Measurements from ENCODE around the gene STK32C.
"Not testable (repeated sequence)": the region's sequence is repeated elsewhere in the genome, so short reads cannot be mapped to it uniquely, and the experiment has no call there.

STK32C gene

DNA sequence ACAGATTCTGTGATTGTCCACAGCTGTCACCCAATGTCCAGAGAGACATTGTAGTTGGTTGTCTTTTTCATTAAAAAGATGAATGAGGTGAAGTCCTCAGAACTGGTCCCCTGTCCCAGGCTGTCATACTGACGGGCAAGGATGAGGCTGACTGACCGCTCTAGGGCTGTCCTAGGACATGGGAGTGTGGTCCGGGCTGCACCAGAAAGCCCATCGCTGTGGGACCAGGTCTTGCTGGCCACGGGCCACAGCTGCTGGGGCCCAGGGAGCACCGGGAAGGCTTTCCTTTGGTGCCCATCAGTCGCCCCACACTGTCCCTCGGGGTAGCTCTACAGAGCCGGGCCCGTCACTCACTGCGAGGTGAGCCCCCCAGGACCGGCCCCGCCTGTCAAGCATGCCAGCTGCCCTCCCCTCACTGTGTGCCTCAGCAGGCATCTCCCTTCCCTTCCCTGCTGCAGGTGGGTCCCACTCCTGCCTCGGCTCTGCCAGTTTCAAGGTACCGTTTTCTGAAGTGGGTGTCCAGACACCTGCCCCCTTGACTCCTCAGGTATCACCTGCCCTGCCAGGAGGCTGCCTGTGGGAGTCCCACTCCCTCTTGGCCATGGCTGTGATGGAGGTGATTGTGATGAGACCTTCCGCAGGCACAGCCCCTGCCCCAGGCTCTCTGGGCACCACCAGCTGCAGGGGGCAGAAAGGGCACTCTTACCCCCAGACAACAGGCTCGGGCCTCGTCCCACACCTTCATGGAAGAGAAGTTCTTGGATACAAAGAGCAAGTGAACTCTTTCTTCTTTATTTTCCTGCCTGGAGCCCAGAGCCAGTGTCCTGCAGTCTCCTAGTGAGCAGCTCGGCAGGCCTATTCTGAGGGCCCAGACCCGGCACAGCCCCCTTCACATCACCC is 46.0 kb upstream of the STK32C start:
- Histone ChIP-seq H3K18ac (ENCODE audit: low read length) (no peak overlapping the region), H3K4me3 (ENCODE audit: low read length) (no peak overlapping the region), H3K56ac (ENCODE audit: low read length) (no peak overlapping the region), H3K27me3 (ENCODE audit: insufficient read depth, low read length, poor library complexity) (no peaks in the 10 kb centered on the region), H2BK120ac (ENCODE audit: low read depth, low read length) (no peak overlapping the region), H3K23ac (ENCODE audit: low read length) (no peak overlapping the region), H3K4me2 (ENCODE audit: low read length) (no peak overlapping the region), H3K79me2 (ENCODE audit: control insufficient read depth, insufficient read depth, low read length) (no peaks in the 10 kb centered on the region), H2BK15ac (replicated peaks; ENCODE audit: low read depth) (no peak overlapping the region), H3K79me1 (ENCODE audit: low read length) (no peaks in the 10 kb centered on the region), H2AK5ac (ENCODE audit: low read length) (no peak overlapping the region), H2BK5ac (ENCODE audit: low read length) (no peak overlapping the region), H4K5ac (ENCODE audit: low read length) (no peak overlapping the region), H3K9ac (ENCODE audit: low read length) (no peak overlapping the region), H3K27ac (ENCODE audit: low read depth, low read length) (no peak overlapping the region), H3K36me3 (ENCODE audit: control insufficient read depth, insufficient read depth, low read length) (no peaks in the 10 kb centered on the region), H3K4me1 (ENCODE audit: control insufficient read depth, low read depth, low read length) (no peaks in the 10 kb centered on the region), H3K4ac (ENCODE audit: low read depth, low read length) (no peak overlapping the region), H4K8ac (ENCODE audit: low read depth, low read length) (no peak overlapping the region)
- no CpG with 5 or more reads among the region's 20 CpGs for WGBS (ENCODE audit: extremely low coverage, insufficient coverage, low lambda C conversion rate)
- no peak for DNase-seq

- not testable (repeated sequence) for H3K36me3 ChIP-seq (ENCODE audit: control insufficient read depth, insufficient read depth, low read length)
Measured at GRCh38 chr10:132352462-132353308, 44.9 kb upstream of the STK32C start.

GRCh38 chr10:132351611-132352010 is 43.9 kb upstream of the STK32C start:
- no CpG with 5 or more reads among the region's 25 CpGs for WGBS (ENCODE audit: extremely low coverage, insufficient coverage, low lambda C conversion rate)
- Histone ChIP-seq H4K5ac (ENCODE audit: low read length) (no peak overlapping the region), H3K9ac (ENCODE audit: low read length) (no peak overlapping the region), H2BK120ac (ENCODE audit: low read depth, low read length) (no peak overlapping the region), H2BK15ac (replicated peaks; ENCODE audit: low read depth) (no peak overlapping the region), H2BK5ac (ENCODE audit: low read length) (no peak overlapping the region), H3K79me2 (ENCODE audit: control insufficient read depth, insufficient read depth, low read length) (no peaks in the 10 kb centered on the region), H3K4me3 (ENCODE audit: low read length) (no peak overlapping the region), H3K36me3 (ENCODE audit: control insufficient read depth, insufficient read depth, low read length) (no peaks in the 10 kb centered on the region), H3K56ac (ENCODE audit: low read length) (no peak overlapping the region), H3K23ac (ENCODE audit: low read length) (no peak overlapping the region), H3K79me1 (ENCODE audit: low read length) (no peaks in the 10 kb centered on the region), H3K27ac (ENCODE audit: low read depth, low read length) (no peak overlapping the region), H3K4me2 (ENCODE audit: low read length) (no peak overlapping the region), H3K4ac (ENCODE audit: low read depth, low read length) (no peak overlapping the region), H2AK5ac (ENCODE audit: low read length) (no peak overlapping the region), H4K8ac (ENCODE audit: low read depth, low read length) (no peak overlapping the region), H3K27me3 (ENCODE audit: insufficient read depth, low read length, poor library complexity) (no peaks in the 10 kb centered on the region), H3K18ac (ENCODE audit: low read length) (no peak overlapping the region), H3K4me1 (ENCODE audit: control insufficient read depth, low read depth, low read length) (no peaks in the 10 kb centered on the region)
- DNase-seq, result no peak

More at GRCh38 chr10:132352462-132353308, 44.9 kb upstream of the STK32C start:
- not testable (repeated sequence) for H3K4me1 ChIP-seq (ENCODE audit: control insufficient read depth, low read depth, low read length); H3K27me3 ChIP-seq (ENCODE audit: insufficient read depth, low read length, poor library complexity); H2BK5ac ChIP-seq (ENCODE audit: low read length); H3K27ac ChIP-seq (ENCODE audit: low read depth, low read length); H3K4me2 ChIP-seq (ENCODE audit: low read length); H4K8ac ChIP-seq (ENCODE audit: low read depth, low read length); H2BK15ac ChIP-seq (replicated peaks; ENCODE audit: low read depth); H3K4me3 ChIP-seq (ENCODE audit: low read length); H3K18ac ChIP-seq (ENCODE audit: low read length); H3K23ac ChIP-seq (ENCODE audit: low read length); H3K79me2 ChIP-seq (ENCODE audit: control insufficient read depth, insufficient read depth, low read length); H4K5ac ChIP-seq (ENCODE audit: low read length); H3K9ac ChIP-seq (ENCODE audit: low read length); H3K56ac ChIP-seq (ENCODE audit: low read length); H2AK5ac ChIP-seq (ENCODE audit: low read length); H3K4ac ChIP-seq (ENCODE audit: low read depth, low read length); H3K79me1 ChIP-seq (ENCODE audit: low read length); H2BK120ac ChIP-seq (ENCODE audit: low read depth, low read length)
- WGBS (ENCODE audit: extremely low coverage, insufficient coverage, low lambda C conversion rate), result no CpG with 5 or more reads among the region's 44 CpGs
- DNase-seq, result peak; percentile 64

DNA sequence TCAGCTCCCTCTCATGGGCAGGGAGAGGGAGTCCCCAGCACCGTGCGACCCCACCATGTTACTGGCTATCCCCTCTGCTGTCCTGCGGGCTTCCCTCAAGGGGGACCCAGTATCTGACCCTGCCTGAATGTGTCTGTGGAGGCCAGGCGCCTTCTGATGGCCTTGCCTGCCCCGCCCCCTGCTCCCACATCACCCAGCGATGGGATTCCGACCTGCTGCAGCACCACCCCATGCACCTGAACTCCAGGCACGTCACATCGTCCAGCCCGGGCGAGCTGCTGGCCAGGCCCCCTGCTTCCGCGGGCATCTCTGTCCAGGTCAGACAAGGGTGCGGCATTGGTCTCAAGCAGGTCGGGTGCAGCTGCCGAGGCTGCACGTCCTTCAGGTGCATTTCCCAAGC is 43.2 kb upstream of the STK32C start:
- no peak overlapping the region for H3K56ac ChIP-seq (ENCODE audit: low read length)
- H3K4me1 ChIP-seq (ENCODE audit: control insufficient read depth, low read depth, low read length), result no peaks in the 10 kb centered on the region
- no peak overlapping the region for H3K4me3 ChIP-seq (ENCODE audit: low read length)
- no peak overlapping the region for H3K9ac ChIP-seq (ENCODE audit: low read length)
- H2BK5ac ChIP-seq (ENCODE audit: low read length), result no peak overlapping the region
- DNase-seq, result no peak
- no peak overlapping the region for H3K23ac ChIP-seq (ENCODE audit: low read length)
- H3K27ac ChIP-seq (ENCODE audit: low read depth, low read length), result no peak overlapping the region
- no peak overlapping the region for H4K8ac ChIP-seq (ENCODE audit: low read depth, low read length)
- H4K5ac ChIP-seq (ENCODE audit: low read length), result no peak overlapping the region
- H3K79me2 ChIP-seq (ENCODE audit: control insufficient read depth, insufficient read depth, low read length), result no peaks in the 10 kb centered on the region
- no CpG with 5 or more reads among the region's 17 CpGs for WGBS (ENCODE audit: extremely low coverage, insufficient coverage, low lambda C conversion rate)
- no peak overlapping the region for H3K4ac ChIP-seq (ENCODE audit: low read depth, low read length)
- no peaks in the 10 kb centered on the region for H3K79me1 ChIP-seq (ENCODE audit: low read length)
- H2BK15ac ChIP-seq (replicated peaks; ENCODE audit: low read depth), result no peak overlapping the region
- H2BK120ac ChIP-seq (ENCODE audit: low read depth, low read length), result no peak overlapping the region
- H3K27me3 ChIP-seq (ENCODE audit: insufficient read depth, low read length, poor library complexity), result no peaks in the 10 kb centered on the region
- no peak overlapping the region for H3K18ac ChIP-seq (ENCODE audit: low read length)
- no peak overlapping the region for H2AK5ac ChIP-seq (ENCODE audit: low read length)
- no peaks in the 10 kb centered on the region for H3K36me3 ChIP-seq (ENCODE audit: control insufficient read depth, insufficient read depth, low read length)
- H3K4me2 ChIP-seq (ENCODE audit: low read length), result no peak overlapping the region

DNA sequence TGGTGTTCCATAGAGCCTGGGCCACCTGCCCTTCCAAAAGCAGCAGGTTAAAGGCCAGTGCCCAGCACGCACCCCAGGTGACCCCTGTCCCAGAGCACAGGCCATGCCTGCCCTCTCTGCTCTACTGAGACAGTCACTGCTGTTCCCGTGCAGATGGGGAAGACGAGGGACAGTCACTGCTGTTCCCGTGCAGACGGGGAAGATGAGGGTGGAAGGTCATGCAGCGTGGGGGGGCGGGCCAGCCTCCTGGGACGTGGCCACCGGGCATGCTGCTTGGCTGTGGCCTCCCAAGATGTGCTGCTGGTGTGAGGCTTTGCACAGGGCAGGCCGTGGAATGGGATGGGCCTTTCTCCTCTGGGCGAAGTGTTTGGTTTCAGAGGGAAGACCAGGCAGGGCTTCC is 42.6 kb upstream of the STK32C start:
- H2BK15ac ChIP-seq (replicated peaks; ENCODE audit: low read depth), result no peak overlapping the region
- H2AK5ac ChIP-seq (ENCODE audit: low read length), result no peak overlapping the region
- H3K23ac ChIP-seq (ENCODE audit: low read length), result no peak overlapping the region
- H3K4me2 ChIP-seq (ENCODE audit: low read length), result no peak overlapping the region
- no peak overlapping the region for H3K27ac ChIP-seq (ENCODE audit: low read depth, low read length)
- H3K36me3 ChIP-seq (ENCODE audit: control insufficient read depth, insufficient read depth, low read length), result no peaks in the 10 kb centered on the region
- H2BK5ac ChIP-seq (ENCODE audit: low read length), result no peak overlapping the region
- no peak overlapping the region for H2BK120ac ChIP-seq (ENCODE audit: low read depth, low read length)
- H3K56ac ChIP-seq (ENCODE audit: low read length), result no peak overlapping the region
- no peaks in the 10 kb centered on the region for H3K79me1 ChIP-seq (ENCODE audit: low read length)
- no peak overlapping the region for H3K4ac ChIP-seq (ENCODE audit: low read depth, low read length)
- DNase-seq, result no peak
- no CpG with 5 or more reads among the region's 11 CpGs for WGBS (ENCODE audit: extremely low coverage, insufficient coverage, low lambda C conversion rate)
- no peak overlapping the region for H3K9ac ChIP-seq (ENCODE audit: low read length)
- no peak overlapping the region for H4K5ac ChIP-seq (ENCODE audit: low read length)
- no peaks in the 10 kb centered on the region for H3K79me2 ChIP-seq (ENCODE audit: control insufficient read depth, insufficient read depth, low read length)
- no peaks in the 10 kb centered on the region for H3K27me3 ChIP-seq (ENCODE audit: insufficient read depth, low read length, poor library complexity)
- H3K18ac ChIP-seq (ENCODE audit: low read length), result no peak overlapping the region
- H4K8ac ChIP-seq (ENCODE audit: low read depth, low read length), result no peak overlapping the region
- no peak overlapping the region for H3K4me3 ChIP-seq (ENCODE audit: low read length)
- H3K4me1 ChIP-seq (ENCODE audit: control insufficient read depth, low read depth, low read length), result no peaks in the 10 kb centered on the region
